Astrocyte (in vitro differentiated cells and primary cell): ENCODE data around the gene PHOSPHO1. TPM values are rescaled to one million over a fixed set of nuclear protein-coding genes. Genes with fewer than 3 reads are reported as not detected.
A peak's percentile ranks its signal among the peaks of the same experiment; 100 is the strongest.

Experiments used
- DNase-seq: peaks from one replicate; pipeline ENCODE4 v3.0.0-alpha.2; 2010; ENCODE audit warnings: low read depth
- FAIRE-seq: peaks from 2 replicates; lab custom pipeline; 2011; peaks lifted over from hg19 to GRCh38; lab: Jason Lieb, UNC
- H2AFZ ChIP-seq: 2 replicates; pipeline ENCODE4 v1.6.0; 2012; ENCODE audit warnings: low read depth, low read length, inconsistent platforms
- H3K27ac ChIP-seq: 2 replicates; pipeline ENCODE4 v1.5.1; 2011; ENCODE audit warnings: low read depth, low read length, inconsistent platforms
- H3K27me3 ChIP-seq: 2 replicates; pipeline ENCODE4 v1.6.0; 2011; ENCODE audit warnings: low read length, inconsistent platforms; ENCODE audit not compliant: insufficient read depth
- H3K36me3 ChIP-seq: 2 replicates; pipeline ENCODE4 v1.5.1; 2011; ENCODE audit warnings: low read length, inconsistent platforms; ENCODE audit not compliant: insufficient read depth
- H3K4me1 ChIP-seq: 2 replicates; pipeline ENCODE4 v1.5.1; 2011; ENCODE audit warnings: low read length, inconsistent platforms; ENCODE audit not compliant: insufficient read depth
- H3K4me2 ChIP-seq: 2 replicates; pipeline ENCODE4 v1.6.0; 2012; ENCODE audit warnings: low read length, inconsistent platforms
- H3K4me3 ChIP-seq: 2 replicates; pipeline ENCODE4 v1.5.1; 2011; ENCODE audit warnings: low read depth, mild to moderate bottlenecking, low read length, inconsistent platforms; ENCODE audit not compliant: insufficient read depth
- H3K79me2 ChIP-seq: 2 replicates; pipeline ENCODE4 v1.6.0; 2012; ENCODE audit warnings: mild to moderate bottlenecking, low read length, inconsistent platforms; ENCODE audit not compliant: insufficient read depth
- H3K9ac ChIP-seq: 2 replicates; pipeline ENCODE4 v1.6.0; 2012; ENCODE audit warnings: mild to moderate bottlenecking, low read length, inconsistent platforms
- H3K9me3 ChIP-seq: 2 replicates; pipeline ENCODE4 v1.5.1; 2012; ENCODE audit warnings: low read depth, mild to moderate bottlenecking, low read length, inconsistent platforms; ENCODE audit not compliant: insufficient read depth
- H4K20me1 ChIP-seq: 2 replicates; pipeline ENCODE4 v1.6.0; 2012; ENCODE audit warnings: low read length, inconsistent platforms; ENCODE audit not compliant: insufficient read depth
- H3K27ac Mint-ChIP-seq: one replicate; pipeline ENCODE4 v1.8.0; 2021; ENCODE audit warnings: mild to moderate bottlenecking, mixed read lengths; ENCODE audit not compliant: unreplicated experiment
- H3K27me3 Mint-ChIP-seq: one replicate; pipeline ENCODE4 v1.8.0; 2021; ENCODE audit warnings: low read depth, mixed read lengths; ENCODE audit not compliant: unreplicated experiment
- H3K36me3 Mint-ChIP-seq: one replicate; pipeline ENCODE4 v1.8.0; 2021; ENCODE audit warnings: low read depth, mixed read lengths; ENCODE audit not compliant: unreplicated experiment
- H3K4me1 Mint-ChIP-seq: one replicate; pipeline ENCODE4 v1.8.0; 2021; ENCODE audit warnings: low read depth, mixed read lengths; ENCODE audit not compliant: unreplicated experiment
- H3K4me3 Mint-ChIP-seq: one replicate; pipeline ENCODE4 v1.8.0; 2021; ENCODE audit warnings: mild to moderate bottlenecking, moderate library complexity, mixed read lengths; ENCODE audit not compliant: unreplicated experiment
- H3K9me3 Mint-ChIP-seq: one replicate; pipeline ENCODE4 v1.8.0; 2021; ENCODE audit warnings: mild to moderate bottlenecking, mixed read lengths; ENCODE audit not compliant: unreplicated experiment
- CTCF ChIP-seq: IDR thresholded peaks from 2 replicates; pipeline ENCODE4 v1.5.1; 2011; ENCODE audit warnings: low read depth, mild to moderate bottlenecking, inconsistent platforms, low read length, moderate library complexity; ENCODE audit not compliant: insufficient read depth
- EZH2 ChIP-seq: IDR thresholded peaks from 2 replicates; pipeline ENCODE4 v1.6.1; 2012; ENCODE audit warnings: mild to moderate bottlenecking, low read length, inconsistent platforms; ENCODE audit not compliant: insufficient read depth
- total RNA-seq: library from RNA; stranded (reverse); gene quantifications from 2 replicates; pipeline ENCODE4 v1.2.1, GENCODE V29; 2021

The PHOSPHO1 gene
- total RNA-seq, 1 donor from 2014 or later = 0.95 TPM

GRCh38 chr17:49209061-49209571 lies 21.5 kb downstream of the PHOSPHO1 start:
- H3K27me3 ChIP-seq = no peaks in the 10 kb centered on the region
- peaks cover 9% of the 10 kb centered on the region for H3K4me1 Mint-ChIP-seq
- peaks cover 4% of the 10 kb centered on the region for H3K9me3 Mint-ChIP-seq
- no peaks in the 10 kb centered on the region for H4K20me1 ChIP-seq
- FAIRE-seq (no peak), DNase-seq (no peak)
- no peak overlapping the region for H3K4me3 Mint-ChIP-seq
- no peaks in the 10 kb centered on the region for H3K79me2 ChIP-seq
- no peak overlapping the region for H3K4me3 ChIP-seq
- peak overlapping the region; percentile 78 for H3K4me2 ChIP-seq
- peaks cover 15% of the 10 kb centered on the region for H3K4me1 ChIP-seq
- H3K27ac ChIP-seq = no peak overlapping the region
- H3K27me3 Mint-ChIP-seq = peaks cover 27% of the 10 kb centered on the region
- no peaks in the 10 kb centered on the region for H3K9me3 ChIP-seq
- H3K36me3 ChIP-seq = no peaks in the 10 kb centered on the region
- H3K9ac ChIP-seq = no peak overlapping the region
- no peaks in the 10 kb centered on the region for H3K36me3 Mint-ChIP-seq
- peak overlapping the region; percentile 65 for H2AFZ ChIP-seq
- no peak for TF ChIP-seq CTCF
- no peak for TF ChIP-seq EZH2
- no peak overlapping the region for H3K27ac Mint-ChIP-seq

GRCh38 chr17:49204516-49204915 lies 26.1 kb downstream of the PHOSPHO1 start:
- Histone ChIP-seq H3K27ac (no peak overlapping the region), H3K4me1 (peaks cover 17% of the 10 kb centered on the region), H3K9me3 (no peaks in the 10 kb centered on the region), H2AFZ (no peak overlapping the region), H4K20me1 (no peaks in the 10 kb centered on the region), H3K27me3 (no peaks in the 10 kb centered on the region), H3K36me3 (no peaks in the 10 kb centered on the region), H3K9ac (no peak overlapping the region), H3K4me3 (no peak overlapping the region), H3K4me2 (no peak overlapping the region), H3K79me2 (no peaks in the 10 kb centered on the region)
- Mint-ChIP-seq H3K36me3 (no peaks in the 10 kb centered on the region), H3K4me1 (peaks cover 6% of the 10 kb centered on the region), H3K27me3 (peaks cover 22% of the 10 kb centered on the region), H3K9me3 (peaks cover 11% of the 10 kb centered on the region), H3K4me3 (no peak overlapping the region), H3K27ac (no peak overlapping the region)
- DNase-seq (no peak), FAIRE-seq (no peak)
- TF ChIP-seq EZH2 = no peak
- TF ChIP-seq CTCF = no peak

GRCh38 chr17:49203796-49204195 lies 26.8 kb downstream of the PHOSPHO1 start:
- Histone ChIP-seq H3K79me2 (no peaks in the 10 kb centered on the region), H2AFZ (no peak overlapping the region), H3K27me3 (no peaks in the 10 kb centered on the region), H3K9me3 (no peaks in the 10 kb centered on the region), H3K4me2 (no peak overlapping the region), H3K9ac (no peak overlapping the region), H3K4me3 (no peak overlapping the region), H3K4me1 (peaks cover 10% of the 10 kb centered on the region), H3K27ac (no peak overlapping the region), H4K20me1 (no peaks in the 10 kb centered on the region), H3K36me3 (no peaks in the 10 kb centered on the region)
- Mint-ChIP-seq H3K36me3 (no peaks in the 10 kb centered on the region), H3K4me1 (peaks cover 6% of the 10 kb centered on the region), H3K4me3 (no peak overlapping the region), H3K27ac (no peak overlapping the region), H3K27me3 (peaks cover 22% of the 10 kb centered on the region), H3K9me3 (peaks cover 11% of the 10 kb centered on the region)
- DNase-seq (no peak), FAIRE-seq (no peak)
- TF ChIP-seq EZH2 = no peak
- no peak for TF ChIP-seq CTCF
